Testis (tissue), 2 donors: ENCODE results near the gene CDK7.

ENCODE experiments used
- CTCF ChIP-seq, 3 experiments: fragments of 450-650 bp in 2 of 3; fragments of 200-600 bp in 1 of 3; sonication (generic) in 1 of 3; IDR thresholded peaks; one replicate each; pipeline ENCODE4 v1.5.1; 2016 to 2019; ENCODE audit warnings: antibody characterized with exemption in 3 of 3, mild to moderate bottlenecking in 2 of 3, moderate library complexity in 1 of 3
- POLR2A ChIP-seq: fragments of 450-650 bp; IDR thresholded peaks from one replicate; pipeline ENCODE4 v1.6.1; 2017; ENCODE audit warnings: antibody characterized with exemption, mild to moderate bottlenecking, moderate library complexity

GRCh38 chr5:69265931-69266330 is 31.2 kb downstream of the CDK7 start:
- TF ChIP-seq CTCF (IDR thresholded peaks at IDR 0.05) (no peak), POLR2A (no peak)
